Measurements from ENCODE around the gene SPIN2B. TPM values are rescaled to one million over a fixed set of nuclear protein-coding genes. Genes with fewer than 3 reads are reported as not detected.
"Not testable (repeated sequence)": the region's sequence is repeated elsewhere in the genome, so short reads cannot be mapped to it uniquely, and the experiment has no call there.

SPIN2B gene
- polyA plus RNA-seq, 4 donors, result 4.1 to 11.1 (median 8.1) TPM

DNA sequence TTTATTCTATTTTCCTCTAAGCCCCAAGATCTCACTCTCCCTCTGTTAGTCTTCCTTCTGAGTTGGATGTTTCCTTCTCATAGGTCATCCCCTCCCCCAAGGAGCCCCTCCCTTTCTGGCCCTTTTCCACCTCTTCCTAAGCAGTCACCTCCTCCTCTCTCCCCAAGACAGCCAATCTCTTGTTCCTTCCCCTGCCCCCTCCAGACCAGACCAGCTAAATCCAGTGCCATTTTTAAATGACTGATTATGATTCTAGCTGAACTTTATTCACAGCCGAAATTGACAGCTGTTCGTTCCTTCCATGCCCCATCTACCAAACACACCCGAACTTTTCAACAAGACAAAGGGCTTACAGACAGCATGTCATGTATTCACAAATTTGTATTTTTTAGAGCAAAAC lies 13.9 kb upstream of the SPIN2B start:
- 87 to 90% (median 88%) methylated on average over 3 of the region's 3 CpGs for WGBS, 3 donors
- Histone ChIP-seq H3K4me1 (ENCODE audit: control insufficient read depth in 3 of 3, insufficient read depth in 2 of 3, low read depth in 1 of 3, low read length in 2 of 3) (no peaks in the 10 kb centered on the region), H3K27ac (ENCODE audit: low read depth in 1 of 3, low read length in 2 of 3) (no peak overlapping the region), H3K9me3 (ENCODE audit: control insufficient read depth in 2 of 2, insufficient read depth in 1 of 2, low read depth in 1 of 2, low read length in 1 of 2) (no peaks in the 10 kb centered on the region), H3K4me3 (ENCODE audit: low read depth in 1 of 3, low read length in 3 of 3) (no peak overlapping the region), H3K36me3 (ENCODE audit: control insufficient read depth in 3 of 3, insufficient read depth in 2 of 3, low read depth in 1 of 3, low read length in 3 of 3) (no peaks in the 10 kb centered on the region), H3K27me3 (ENCODE audit: control insufficient read depth in 3 of 3, insufficient read depth in 3 of 3, low read length in 3 of 3) (no peaks in the 10 kb centered on the region)
- no peak for DNase-seq
- FAIRE-seq, result no peak

DNA sequence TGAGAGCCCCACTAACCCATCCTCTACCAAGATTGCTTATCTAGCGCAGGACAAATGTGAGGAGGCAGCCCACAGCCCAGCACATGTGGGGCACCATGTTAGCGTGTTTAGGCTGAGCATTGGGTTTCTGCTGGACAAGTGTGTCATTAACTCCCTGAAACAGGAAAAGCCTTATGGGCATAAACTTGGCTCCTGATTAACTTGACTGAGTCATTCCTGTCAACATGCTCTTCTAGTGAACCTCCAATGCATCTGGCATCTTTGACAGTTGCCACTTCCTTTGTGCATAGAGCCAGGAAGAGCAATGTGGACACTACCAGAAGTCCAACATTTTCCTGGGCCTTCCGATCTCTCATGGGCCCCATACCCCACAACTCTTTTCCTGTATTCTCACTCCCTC lies 13.4 kb upstream of the SPIN2B start:
- H3K9me3 ChIP-seq (ENCODE audit: control insufficient read depth in 2 of 2, insufficient read depth in 1 of 2, low read depth in 1 of 2, low read length in 1 of 2), result no peaks in the 10 kb centered on the region
- no peak overlapping the region for H3K4me3 ChIP-seq (ENCODE audit: low read depth in 1 of 3, low read length in 3 of 3)
- H3K4me1 ChIP-seq (ENCODE audit: control insufficient read depth in 3 of 3, insufficient read depth in 2 of 3, low read depth in 1 of 3, low read length in 2 of 3), result no peaks in the 10 kb centered on the region
- FAIRE-seq (no peak), DNase-seq (no peak)
- no peaks in the 10 kb centered on the region for H3K36me3 ChIP-seq (ENCODE audit: control insufficient read depth in 3 of 3, insufficient read depth in 2 of 3, low read depth in 1 of 3, low read length in 3 of 3)
- H3K27ac ChIP-seq (ENCODE audit: low read depth in 1 of 3, low read length in 2 of 3), result no peak overlapping the region
- no peaks in the 10 kb centered on the region for H3K27me3 ChIP-seq (ENCODE audit: control insufficient read depth in 3 of 3, insufficient read depth in 3 of 3, low read length in 3 of 3)
- WGBS, 3 donors, result 86 to 95% (median 92%) methylated on average over 3 of the region's 3 CpGs

DNA sequence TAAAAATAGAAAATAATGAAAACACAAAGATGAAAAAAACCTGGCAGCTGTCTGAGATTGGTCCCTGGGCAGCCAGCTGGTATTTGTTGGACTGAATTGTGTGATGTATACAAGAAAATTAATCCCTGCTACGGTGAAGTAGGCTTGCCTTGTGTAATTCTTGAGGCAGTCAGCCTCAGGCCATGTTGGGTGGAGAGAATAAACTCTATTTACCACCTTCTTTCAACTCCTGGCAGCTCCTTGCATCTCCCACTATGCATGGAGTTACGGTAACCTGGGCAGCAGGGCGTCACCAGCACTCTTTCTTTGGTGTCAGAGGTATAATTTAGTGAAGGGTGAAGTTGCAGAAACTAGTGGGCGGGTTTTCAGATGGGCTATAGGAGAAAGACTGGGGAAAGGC lies 12.4 kb upstream of the SPIN2B start:
- Histone ChIP-seq H3K27ac (ENCODE audit: low read depth in 1 of 3, low read length in 2 of 3) (no peak overlapping the region), H3K4me3 (ENCODE audit: low read depth in 1 of 3, low read length in 3 of 3) (no peak overlapping the region), H3K9me3 (ENCODE audit: control insufficient read depth in 2 of 2, insufficient read depth in 1 of 2, low read depth in 1 of 2, low read length in 1 of 2) (no peaks in the 10 kb centered on the region), H3K4me1 (ENCODE audit: control insufficient read depth in 3 of 3, insufficient read depth in 2 of 3, low read depth in 1 of 3, low read length in 2 of 3) (no peaks in the 10 kb centered on the region), H3K36me3 (ENCODE audit: control insufficient read depth in 3 of 3, insufficient read depth in 2 of 3, low read depth in 1 of 3, low read length in 3 of 3) (no peaks in the 10 kb centered on the region), H3K27me3 (ENCODE audit: control insufficient read depth in 3 of 3, insufficient read depth in 3 of 3, low read length in 3 of 3) (no peaks in the 10 kb centered on the region)
- FAIRE-seq, result no peak
- DNase-seq, result no peak
- WGBS, 3 donors, result 66 to 95% (median 87%) methylated on average over 4 of the region's 4 CpGs

DNA sequence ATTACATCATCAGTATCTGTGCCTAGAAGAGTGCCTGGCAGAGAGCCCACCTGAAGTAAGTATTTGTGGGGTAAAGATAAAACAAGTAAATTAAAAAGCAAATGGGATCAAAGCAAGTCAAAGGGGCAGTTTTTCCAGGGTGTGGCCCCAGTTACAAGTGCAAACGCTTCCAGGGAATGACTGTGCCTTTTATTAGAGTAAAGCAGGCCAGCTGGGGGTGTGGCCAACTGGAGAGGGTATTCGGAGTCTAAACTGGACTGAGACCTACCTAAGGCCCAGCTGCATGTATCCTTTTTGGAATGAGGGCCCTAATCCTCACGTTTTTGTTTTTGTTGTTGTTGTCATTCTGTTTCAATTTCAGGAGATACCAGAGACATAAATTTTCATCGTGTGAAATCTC lies 11.9 kb upstream of the SPIN2B start:
- H3K27ac ChIP-seq (ENCODE audit: low read depth in 1 of 3, low read length in 2 of 3); H3K4me1 ChIP-seq (ENCODE audit: control insufficient read depth in 3 of 3, insufficient read depth in 2 of 3, low read depth in 1 of 3, low read length in 2 of 3); DNase-seq; FAIRE-seq; H3K4me3 ChIP-seq (ENCODE audit: low read depth in 1 of 3, low read length in 3 of 3); H3K9me3 ChIP-seq (ENCODE audit: control insufficient read depth in 2 of 2, insufficient read depth in 1 of 2, low read depth in 1 of 2, low read length in 1 of 2); H3K36me3 ChIP-seq (ENCODE audit: control insufficient read depth in 3 of 3, insufficient read depth in 2 of 3, low read depth in 1 of 3, low read length in 3 of 3); H3K27me3 ChIP-seq (ENCODE audit: control insufficient read depth in 3 of 3, insufficient read depth in 3 of 3, low read length in 3 of 3): not testable (repeated sequence)
- 23 to 50% (median 33%) methylated on average over 4 of the region's 4 CpGs for WGBS, 3 donors

DNA sequence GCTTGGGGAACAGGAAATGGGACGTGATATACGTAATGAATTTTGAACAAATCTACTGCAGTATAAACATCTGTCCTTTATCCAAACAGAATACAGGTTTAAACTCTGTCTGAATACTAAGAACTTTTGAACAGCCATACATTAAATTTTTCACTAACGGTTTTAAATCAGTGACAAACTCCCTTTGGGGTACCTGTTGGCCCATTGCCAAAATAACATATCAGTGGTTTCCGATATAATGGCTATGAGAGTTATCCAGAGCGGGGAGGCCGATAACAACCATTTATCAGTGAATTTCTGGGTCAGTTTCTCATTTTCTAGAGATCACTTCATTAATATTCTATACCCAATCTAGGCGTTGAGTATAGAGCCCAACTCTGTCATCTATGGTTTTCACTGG lies 10.7 kb upstream of the SPIN2B start:
- DNase-seq (no peak), FAIRE-seq (no peak)
- no peak overlapping the region for H3K27ac ChIP-seq (ENCODE audit: low read depth in 1 of 3, low read length in 2 of 3)
- H3K4me1 ChIP-seq (ENCODE audit: control insufficient read depth in 3 of 3, insufficient read depth in 2 of 3, low read depth in 1 of 3, low read length in 2 of 3), result no peaks in the 10 kb centered on the region
- H3K36me3 ChIP-seq (ENCODE audit: control insufficient read depth in 3 of 3, insufficient read depth in 2 of 3, low read depth in 1 of 3, low read length in 3 of 3), result no peaks in the 10 kb centered on the region
- no peak overlapping the region for H3K4me3 ChIP-seq (ENCODE audit: low read depth in 1 of 3, low read length in 3 of 3)
- no peaks in the 10 kb centered on the region for H3K9me3 ChIP-seq (ENCODE audit: control insufficient read depth in 2 of 2, insufficient read depth in 1 of 2, low read depth in 1 of 2, low read length in 1 of 2)
- no peaks in the 10 kb centered on the region for H3K27me3 ChIP-seq (ENCODE audit: control insufficient read depth in 3 of 3, insufficient read depth in 3 of 3, low read length in 3 of 3)
- WGBS, 3 donors, result 86 to 92% (median 90%) methylated on average over 7 of the region's 7 CpGs

DNA sequence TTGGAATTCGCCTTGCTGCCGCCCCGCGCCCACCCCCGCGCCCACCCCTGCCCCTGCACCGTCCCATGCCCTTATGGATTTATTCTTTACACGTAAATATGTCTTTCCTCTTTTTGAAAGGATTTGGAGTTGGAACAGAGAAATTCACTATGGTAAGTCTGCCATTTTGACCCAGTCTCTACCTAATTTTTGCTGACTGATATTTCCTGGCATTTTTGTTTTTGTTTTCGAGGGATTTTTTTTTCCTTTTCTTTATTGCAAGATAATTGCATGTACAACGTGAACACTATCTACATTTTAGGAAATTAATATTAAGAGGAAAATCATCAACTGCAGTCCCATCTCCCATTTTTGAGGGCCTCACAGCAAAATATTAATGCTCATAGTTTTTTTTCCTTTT lies 468 bp upstream of the SPIN2B start:
- DNase-seq (no peak), FAIRE-seq (no peak)
- WGBS, 3 donors, result 2 to 39% (median 10%) methylated on average over 10 of the region's 10 CpGs
- peak overlapping the region in 1 of 3 donors; percentile 64 for H3K27ac ChIP-seq (ENCODE audit: low read depth in 1 of 3, low read length in 2 of 3)
- H3K9me3 ChIP-seq (ENCODE audit: control insufficient read depth in 2 of 2, insufficient read depth in 1 of 2, low read depth in 1 of 2, low read length in 1 of 2), result no peaks in the 10 kb centered on the region
- no peaks in the 10 kb centered on the region for H3K4me1 ChIP-seq (ENCODE audit: control insufficient read depth in 3 of 3, insufficient read depth in 2 of 3, low read depth in 1 of 3, low read length in 2 of 3)
- no peaks in the 10 kb centered on the region for H3K36me3 ChIP-seq (ENCODE audit: control insufficient read depth in 3 of 3, insufficient read depth in 2 of 3, low read depth in 1 of 3, low read length in 3 of 3)
- peak overlapping the region; percentile 61 to 63 (median 62) for H3K4me3 ChIP-seq (ENCODE audit: low read depth in 1 of 3, low read length in 3 of 3)
- no peaks in the 10 kb centered on the region for H3K27me3 ChIP-seq (ENCODE audit: control insufficient read depth in 3 of 3, insufficient read depth in 3 of 3, low read length in 3 of 3)

DNA sequence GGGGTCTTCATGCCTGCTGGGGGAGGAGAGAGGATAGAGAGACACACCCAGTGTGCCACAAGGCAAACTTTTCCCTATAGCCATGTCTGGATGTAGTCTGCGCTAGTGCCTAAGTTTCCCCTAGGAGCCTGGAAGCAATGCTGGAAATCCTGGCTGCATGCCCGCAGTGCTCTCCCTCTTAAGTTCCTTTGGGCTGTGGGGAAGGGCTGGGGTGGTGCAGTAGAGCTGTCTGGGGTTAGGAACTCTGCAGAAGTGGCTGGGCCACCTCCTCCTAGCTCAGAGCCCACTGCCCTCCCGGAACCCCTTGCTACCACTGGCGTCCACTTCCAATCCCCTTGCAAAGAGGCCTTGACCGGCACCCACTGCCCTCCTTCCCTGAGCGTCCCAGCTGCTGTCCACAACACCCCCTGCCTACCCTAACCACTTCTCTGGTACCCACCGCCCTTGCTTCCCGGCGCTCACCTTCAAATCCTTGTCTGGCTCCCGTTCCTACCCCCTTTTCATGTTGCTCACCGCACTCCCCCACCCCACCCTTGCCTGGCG lies 658 bp downstream of the SPIN2B start:
- H3K9me3 ChIP-seq (ENCODE audit: control insufficient read depth in 2 of 2, insufficient read depth in 1 of 2, low read depth in 1 of 2, low read length in 1 of 2); FAIRE-seq; H3K4me1 ChIP-seq (ENCODE audit: control insufficient read depth in 3 of 3, insufficient read depth in 2 of 3, low read depth in 1 of 3, low read length in 2 of 3); H3K36me3 ChIP-seq (ENCODE audit: control insufficient read depth in 3 of 3, insufficient read depth in 2 of 3, low read depth in 1 of 3, low read length in 3 of 3); H3K27me3 ChIP-seq (ENCODE audit: control insufficient read depth in 3 of 3, insufficient read depth in 3 of 3, low read length in 3 of 3): not testable (repeated sequence)
- Histone ChIP-seq H3K4me3 (ENCODE audit: low read depth in 1 of 3, low read length in 3 of 3) (peak overlapping the region; percentile 61 to 63 (median 62)), H3K27ac (ENCODE audit: low read depth in 1 of 3, low read length in 2 of 3) (peak overlapping the region in 2 of 3 donors; percentile 38 to 67)
- WGBS, 3 donors, result 0 to 41% (median 8%) methylated on average over 5 to 10 of the region's 12 CpGs
- peak in 1 of 2 donors; percentile 19 for DNase-seq

DNA sequence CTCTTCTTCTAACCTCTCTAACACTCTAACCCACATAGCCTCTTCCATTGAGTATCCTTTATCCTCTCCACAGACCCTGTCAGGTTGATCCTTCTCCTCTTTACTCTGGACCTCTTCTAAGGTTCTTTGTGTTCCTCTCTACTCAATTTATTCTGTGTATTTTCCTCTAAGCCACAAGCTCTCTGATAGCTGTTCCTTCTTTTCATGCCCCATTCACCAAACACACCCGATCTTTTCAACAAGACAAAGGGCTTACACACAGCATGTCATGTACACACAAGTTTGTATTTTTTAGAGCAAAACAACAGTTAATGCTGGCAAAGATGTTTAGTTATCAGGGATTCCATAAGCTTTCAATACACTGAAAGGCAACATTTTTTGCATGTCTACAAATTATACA lies 1.9 kb downstream of the SPIN2B start:
- Histone ChIP-seq H3K4me1 (ENCODE audit: control insufficient read depth in 3 of 3, insufficient read depth in 2 of 3, low read depth in 1 of 3, low read length in 2 of 3) (no peaks in the 10 kb centered on the region), H3K36me3 (ENCODE audit: control insufficient read depth in 3 of 3, insufficient read depth in 2 of 3, low read depth in 1 of 3, low read length in 3 of 3) (no peaks in the 10 kb centered on the region), H3K27me3 (ENCODE audit: control insufficient read depth in 3 of 3, insufficient read depth in 3 of 3, low read length in 3 of 3) (no peaks in the 10 kb centered on the region), H3K9me3 (ENCODE audit: control insufficient read depth in 2 of 2, insufficient read depth in 1 of 2, low read depth in 1 of 2, low read length in 1 of 2) (no peaks in the 10 kb centered on the region), H3K27ac (ENCODE audit: low read depth in 1 of 3, low read length in 2 of 3) (no peak overlapping the region), H3K4me3 (ENCODE audit: low read depth in 1 of 3, low read length in 3 of 3) (no peak overlapping the region)
- DNase-seq (no peak), FAIRE-seq (no peak)
- WGBS, 3 donors, result 79 to 88% (median 85%) methylated on average over 1 of the region's 1 CpG

DNA sequence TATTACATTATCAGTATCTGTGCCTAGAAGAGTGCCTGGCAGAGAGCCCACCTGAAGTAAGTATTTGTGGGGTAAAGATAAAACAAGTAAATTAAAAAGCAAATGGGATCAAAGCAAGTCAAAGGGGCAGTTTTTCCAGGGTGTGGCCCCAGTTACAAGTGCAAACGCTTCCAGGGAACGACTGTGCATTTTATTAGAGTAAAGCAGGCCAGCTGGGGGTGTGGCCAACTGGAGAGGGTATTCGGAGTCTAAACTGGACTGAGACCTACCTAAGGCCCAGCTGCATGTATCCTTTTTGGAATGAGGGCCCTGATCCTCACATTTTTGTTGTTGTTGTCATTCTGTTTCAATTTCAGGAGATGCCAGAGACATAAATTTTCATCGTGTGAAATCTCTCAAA lies 3.8 kb downstream of the SPIN2B start:
- 36 to 60% (median 37%) methylated on average over 4 of the region's 4 CpGs for WGBS, 3 donors
- H3K4me1 ChIP-seq (ENCODE audit: control insufficient read depth in 3 of 3, insufficient read depth in 2 of 3, low read depth in 1 of 3, low read length in 2 of 3); H3K4me3 ChIP-seq (ENCODE audit: low read depth in 1 of 3, low read length in 3 of 3); H3K9me3 ChIP-seq (ENCODE audit: control insufficient read depth in 2 of 2, insufficient read depth in 1 of 2, low read depth in 1 of 2, low read length in 1 of 2); H3K27me3 ChIP-seq (ENCODE audit: control insufficient read depth in 3 of 3, insufficient read depth in 3 of 3, low read length in 3 of 3); H3K36me3 ChIP-seq (ENCODE audit: control insufficient read depth in 3 of 3, insufficient read depth in 2 of 3, low read depth in 1 of 3, low read length in 3 of 3); DNase-seq; FAIRE-seq; H3K27ac ChIP-seq (ENCODE audit: low read depth in 1 of 3, low read length in 2 of 3): not testable (repeated sequence)
